ENCODE measurements around the gene TBC1D23.

Gene TBC1D23

GRCh38 chr3:100244264-100244663, 16.5 kb upstream of the TBC1D23 start:
- no peak overlapping the region for H2BK120ac ChIP-seq (ENCODE audit: low read depth, low read length)
- H2AK5ac ChIP-seq (ENCODE audit: low read depth, low read length) = no peak overlapping the region

GRCh38 chr3:100245136-100245535, 15.7 kb upstream of the TBC1D23 start:
- Histone ChIP-seq H3K23ac (ENCODE audit: low read depth, low read length, poor library complexity) (no peak overlapping the region), H3K36me3 (replicated peaks in 1 of 2; ENCODE audit: control insufficient read depth in 2 of 2, insufficient read depth in 2 of 2, low read length in 2 of 2) (no peaks in the 10 kb centered on the region), H3K27me3 (ENCODE audit: control insufficient read depth in 3 of 3, insufficient read depth in 3 of 3, low read depth in 1 of 3, low read length in 3 of 3) (no peaks in the 10 kb centered on the region), H2AFZ (ENCODE audit: low read length) (no peak overlapping the region), H2BK120ac (ENCODE audit: low read depth, low read length) (no peak overlapping the region), H3K14ac (ENCODE audit: low read length) (no peak overlapping the region), H2AK5ac (ENCODE audit: low read depth, low read length) (no peak overlapping the region), H3K9ac (ENCODE audit: low read depth, low read length, poor library complexity) (no peak overlapping the region), H3K27ac (replicated peaks; ENCODE audit: low read length) (no peak overlapping the region), H3K4me1 (ENCODE audit: control insufficient read depth in 2 of 2, insufficient read depth in 1 of 2, low read depth in 1 of 2, low read length in 2 of 2) (peaks cover 0 to 2% of the 10 kb centered on the region in 2 donors), H4K8ac (ENCODE audit: low read depth, low read length) (no peak overlapping the region), H3K18ac (ENCODE audit: low read length) (no peak overlapping the region), H3K4ac (ENCODE audit: low read length) (no peak overlapping the region), H4K91ac (ENCODE audit: low read depth, low read length, poor library complexity) (no peak overlapping the region), H3K79me1 (ENCODE audit: low read depth, low read length) (no peaks in the 10 kb centered on the region), H3K4me2 (ENCODE audit: insufficient read depth, low read length, poor library complexity, severe bottlenecking) (no peak overlapping the region), H2BK12ac (ENCODE audit: low read length) (no peak overlapping the region), H2BK15ac (ENCODE audit: low read length) (no peak overlapping the region), H3K9me3 (replicated peaks in 1 of 2; ENCODE audit: control insufficient read depth in 2 of 2, insufficient read depth in 1 of 2, low read depth in 1 of 2, low read length in 2 of 2) (peaks cover 0 to 4% of the 10 kb centered on the region in 2 donors), H2BK5ac (ENCODE audit: low read length) (no peak overlapping the region), H3K4me3 (ENCODE audit: low read length in 2 of 2) (no peak overlapping the region)
- DNase-seq (ENCODE audit: low spot score) = no peak

More at GRCh38 chr3:100244264-100244663, 16.5 kb upstream of the TBC1D23 start:
- Histone ChIP-seq H2BK12ac (ENCODE audit: low read length) (no peak overlapping the region), H2BK5ac (ENCODE audit: low read length) (no peak overlapping the region), H4K91ac (ENCODE audit: low read depth, low read length, poor library complexity) (no peak overlapping the region), H3K14ac (ENCODE audit: low read length) (no peak overlapping the region), H2AFZ (ENCODE audit: low read length) (no peak overlapping the region), H4K8ac (ENCODE audit: low read depth, low read length) (no peak overlapping the region), H3K79me1 (ENCODE audit: low read depth, low read length) (no peaks in the 10 kb centered on the region), H3K27me3 (ENCODE audit: control insufficient read depth in 3 of 3, insufficient read depth in 3 of 3, low read depth in 1 of 3, low read length in 3 of 3) (no peaks in the 10 kb centered on the region), H3K23ac (ENCODE audit: low read depth, low read length, poor library complexity) (no peak overlapping the region), H2BK15ac (ENCODE audit: low read length) (no peak overlapping the region), H3K9ac (ENCODE audit: low read depth, low read length, poor library complexity) (no peak overlapping the region), H3K4me3 (ENCODE audit: low read length in 2 of 2) (no peak overlapping the region), H3K4me2 (ENCODE audit: insufficient read depth, low read length, poor library complexity, severe bottlenecking) (no peak overlapping the region), H3K4me1 (ENCODE audit: control insufficient read depth in 2 of 2, insufficient read depth in 1 of 2, low read depth in 1 of 2, low read length in 2 of 2) (peaks cover 0 to 2% of the 10 kb centered on the region in 2 donors), H3K36me3 (replicated peaks in 1 of 2; ENCODE audit: control insufficient read depth in 2 of 2, insufficient read depth in 2 of 2, low read length in 2 of 2) (no peaks in the 10 kb centered on the region), H3K27ac (replicated peaks; ENCODE audit: low read length) (no peak overlapping the region), H3K18ac (ENCODE audit: low read length) (no peak overlapping the region), H3K4ac (ENCODE audit: low read length) (no peak overlapping the region), H3K9me3 (replicated peaks in 1 of 2; ENCODE audit: control insufficient read depth in 2 of 2, insufficient read depth in 1 of 2, low read depth in 1 of 2, low read length in 2 of 2) (peaks cover 0 to 10% of the 10 kb centered on the region in 2 donors)
- no peak for DNase-seq (ENCODE audit: low spot score)

GRCh38 chr3:100245927-100246326, 14.9 kb upstream of the TBC1D23 start:
- H3K9ac ChIP-seq (ENCODE audit: low read depth, low read length, poor library complexity) = no peak overlapping the region
- H3K36me3 ChIP-seq (replicated peaks in 1 of 2; ENCODE audit: control insufficient read depth in 2 of 2, insufficient read depth in 2 of 2, low read length in 2 of 2) = no peaks in the 10 kb centered on the region
- H3K79me1 ChIP-seq (ENCODE audit: low read depth, low read length) = no peaks in the 10 kb centered on the region
- H2AFZ ChIP-seq (ENCODE audit: low read length) = no peak overlapping the region
- H3K4ac ChIP-seq (ENCODE audit: low read length) = no peak overlapping the region
- no peak overlapping the region for H2BK12ac ChIP-seq (ENCODE audit: low read length)
- no peak overlapping the region for H4K8ac ChIP-seq (ENCODE audit: low read depth, low read length)
- no peak overlapping the region for H2BK5ac ChIP-seq (ENCODE audit: low read length)
- no peak overlapping the region for H2BK15ac ChIP-seq (ENCODE audit: low read length)
- H3K4me2 ChIP-seq (ENCODE audit: insufficient read depth, low read length, poor library complexity, severe bottlenecking) = no peak overlapping the region
- DNase-seq (ENCODE audit: low spot score) = no peak
- no peak overlapping the region for H3K4me3 ChIP-seq (ENCODE audit: low read length in 2 of 2)
- H3K18ac ChIP-seq (ENCODE audit: low read length) = no peak overlapping the region
- no CpG with 5 or more reads among the region's 4 CpGs for WGBS, 2 donors (ENCODE audit: extremely low coverage in 2 of 2, insufficient read length in 2 of 2, insufficient replicate concordance in 1 of 2)
- peaks cover 0 to under 1% of the 10 kb centered on the region in 2 donors for H3K9me3 ChIP-seq (replicated peaks in 1 of 2; ENCODE audit: control insufficient read depth in 2 of 2, insufficient read depth in 1 of 2, low read depth in 1 of 2, low read length in 2 of 2)
- H2AK5ac ChIP-seq (ENCODE audit: low read depth, low read length) = no peak overlapping the region
- H3K23ac ChIP-seq (ENCODE audit: low read depth, low read length, poor library complexity) = no peak overlapping the region
- H3K27me3 ChIP-seq (ENCODE audit: control insufficient read depth in 3 of 3, insufficient read depth in 3 of 3, low read depth in 1 of 3, low read length in 3 of 3) = no peaks in the 10 kb centered on the region
- H2BK120ac ChIP-seq (ENCODE audit: low read depth, low read length) = no peak overlapping the region
- no peak overlapping the region for H4K91ac ChIP-seq (ENCODE audit: low read depth, low read length, poor library complexity)
- H3K4me1 ChIP-seq (ENCODE audit: control insufficient read depth in 2 of 2, insufficient read depth in 1 of 2, low read depth in 1 of 2, low read length in 2 of 2) = peaks cover 0 to 2% of the 10 kb centered on the region in 2 donors
- H3K14ac ChIP-seq (ENCODE audit: low read length) = no peak overlapping the region
- no peak overlapping the region for H3K27ac ChIP-seq (replicated peaks; ENCODE audit: low read length)

- Histone ChIP-seq H3K36me3 (replicated peaks in 1 of 2; ENCODE audit: control insufficient read depth in 2 of 2, insufficient read depth in 2 of 2, low read length in 2 of 2) (no peaks in the 10 kb centered on the region), H2BK5ac (ENCODE audit: low read length) (no peak overlapping the region), H3K27ac (replicated peaks; ENCODE audit: low read length) (no peak overlapping the region), H3K4ac (ENCODE audit: low read length) (no peak overlapping the region), H2BK120ac (ENCODE audit: low read depth, low read length) (no peak overlapping the region), H3K9ac (ENCODE audit: low read depth, low read length, poor library complexity) (no peak overlapping the region), H2BK15ac (ENCODE audit: low read length) (no peak overlapping the region), H3K9me3 (replicated peaks in 1 of 2; ENCODE audit: control insufficient read depth in 2 of 2, insufficient read depth in 1 of 2, low read depth in 1 of 2, low read length in 2 of 2) (no peaks in the 10 kb centered on the region), H4K8ac (ENCODE audit: low read depth, low read length) (no peak overlapping the region), H3K4me1 (ENCODE audit: control insufficient read depth in 2 of 2, insufficient read depth in 1 of 2, low read depth in 1 of 2, low read length in 2 of 2) (peaks cover 0 to 2% of the 10 kb centered on the region in 2 donors), H3K18ac (ENCODE audit: low read length) (no peak overlapping the region), H3K4me3 (ENCODE audit: low read length in 2 of 2) (no peak overlapping the region), H2BK12ac (ENCODE audit: low read length) (no peak overlapping the region), H2AFZ (ENCODE audit: low read length) (no peak overlapping the region), H3K79me1 (ENCODE audit: low read depth, low read length) (no peaks in the 10 kb centered on the region), H3K23ac (ENCODE audit: low read depth, low read length, poor library complexity) (no peak overlapping the region), H4K91ac (ENCODE audit: low read depth, low read length, poor library complexity) (no peak overlapping the region), H3K14ac (ENCODE audit: low read length) (no peak overlapping the region), H2AK5ac (ENCODE audit: low read depth, low read length) (no peak overlapping the region), H3K27me3 (ENCODE audit: control insufficient read depth in 3 of 3, insufficient read depth in 3 of 3, low read depth in 1 of 3, low read length in 3 of 3) (no peaks in the 10 kb centered on the region), H3K4me2 (ENCODE audit: insufficient read depth, low read length, poor library complexity, severe bottlenecking) (no peak overlapping the region)
- DNase-seq (ENCODE audit: low spot score) = no peak
These were observed 13.8 kb upstream of the TBC1D23 start for GRCh38 chr3:100246999-100247398.
